ENCODE results near the gene RNF121.

RNF121 gene

GRCh38 chr11:72039856-72040401 is 111.1 kb downstream of the RNF121 start:
- peak; percentile 61 for DNase-seq

- peak; percentile 88 for DNase-seq
Measured at GRCh38 chr11:72040491-72041363, 111.9 kb downstream of the RNF121 start.

GRCh38 chr11:72041364-72042063 is 112.7 kb downstream of the RNF121 start:
- peak; percentile 78 for DNase-seq

GRCh38 chr11:72042064-72042745 is 113.4 kb downstream of the RNF121 start:
- DNase-seq = peak; percentile 30

GRCh38 chr11:72045849-72046248 is 117.0 kb downstream of the RNF121 start:
- DNase-seq = no peak

Measured in activated CD8-positive, alpha-beta memory T cell treated with anti-CD3 and anti-CD28 coated beads for 24 hours (primary cell).